SKM-1 (cell line): ENCODE data around the gene FUT1.
A peak's percentile ranks its signal among the peaks of the same experiment; 100 is the strongest.
"Not testable (repeated sequence)": the region's sequence is repeated elsewhere in the genome, so short reads cannot be mapped to it uniquely, and the experiment has no call there.

Source experiments
- DNase-seq: peaks from one replicate; lab custom pipeline; 2025; ENCODE audit not compliant: unreplicated experiment; lab: John Stamatoyannopoulos, UW

Gene FUT1

GRCh38 chr19:48718711-48719231 is 33.7 kb downstream of the FUT1 start:
- no peak for DNase-seq

- DNase-seq, result not testable (repeated sequence)
These were observed 34.3 kb downstream of the FUT1 start for GRCh38 chr19:48718106-48718505.

GRCh38 chr19:48716562-48717291 is 35.7 kb downstream of the FUT1 start:
- no peak for DNase-seq

GRCh38 chr19:48715681-48716171 is 36.7 kb downstream of the FUT1 start:
- DNase-seq, result no peak

- no peak for DNase-seq
These were observed 37.4 kb downstream of the FUT1 start for GRCh38 chr19:48714759-48715675.

- peak; percentile 94 for DNase-seq
These were observed 38.3 kb downstream of the FUT1 start for GRCh38 chr19:48713864-48714755.

- no peak for DNase-seq
These were observed 39.2 kb downstream of the FUT1 start for GRCh38 chr19:48713041-48713863.

GRCh38 chr19:48711106-48711662 is 41.3 kb downstream of the FUT1 start:
- no peak for DNase-seq

GRCh38 chr19:48708471-48708870 is 44.0 kb downstream of the FUT1 start:
- no peak for DNase-seq

GRCh38 chr19:48705431-48705830 is 47.0 kb downstream of the FUT1 start:
- DNase-seq, result no peak

- DNase-seq, result no peak
These were observed 49.1 kb downstream of the FUT1 start for GRCh38 chr19:48703316-48703715.

GRCh38 chr19:48702701-48703100 is 49.7 kb downstream of the FUT1 start:
- no peak for DNase-seq

GRCh38 chr19:48698046-48698445 is 54.4 kb downstream of the FUT1 start:
- peak; percentile 7 for DNase-seq
